OCI-M1 (cell line): Measurements from ENCODE around the gene CRB3.

Source experiments
- DNase-seq: peaks from one replicate; lab custom pipeline; 2025; lab: John Stamatoyannopoulos, UW

Gene CRB3

DNA sequence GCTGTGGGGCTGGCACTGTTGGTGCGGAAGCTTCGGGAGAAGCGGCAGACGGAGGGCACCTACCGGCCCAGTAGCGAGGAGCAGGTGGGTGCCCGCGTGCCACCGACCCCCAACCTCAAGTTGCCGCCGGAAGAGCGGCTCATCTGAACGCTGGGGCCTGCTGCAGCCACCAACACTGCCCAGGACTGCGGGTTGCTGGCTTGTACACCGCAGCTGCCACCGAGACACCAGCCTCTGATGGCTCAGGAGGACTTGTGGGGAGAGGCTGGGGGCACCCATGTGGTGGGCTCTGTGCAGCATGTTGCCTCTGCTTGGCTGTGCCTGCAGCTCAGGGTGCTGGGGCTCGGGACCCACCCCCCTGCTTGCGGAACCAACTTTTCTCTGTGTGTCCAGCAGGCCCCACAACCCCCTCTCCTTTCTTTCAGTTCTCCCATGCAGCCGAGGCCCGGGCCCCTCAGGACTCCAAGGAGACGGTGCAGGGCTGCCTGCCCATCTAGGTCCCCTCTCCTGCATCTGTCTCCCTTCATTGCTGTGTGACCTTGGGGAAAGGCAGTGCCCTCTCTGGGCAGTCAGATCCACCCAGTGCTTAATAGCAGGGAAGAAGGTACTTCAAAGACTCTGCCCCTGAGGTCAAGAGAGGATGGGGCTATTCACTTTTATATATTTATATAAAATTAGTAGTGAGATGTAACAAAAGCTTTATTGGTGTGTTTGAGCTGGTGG is 2.6 kb downstream of the CRB3 start:
- no peak for DNase-seq

DNA sequence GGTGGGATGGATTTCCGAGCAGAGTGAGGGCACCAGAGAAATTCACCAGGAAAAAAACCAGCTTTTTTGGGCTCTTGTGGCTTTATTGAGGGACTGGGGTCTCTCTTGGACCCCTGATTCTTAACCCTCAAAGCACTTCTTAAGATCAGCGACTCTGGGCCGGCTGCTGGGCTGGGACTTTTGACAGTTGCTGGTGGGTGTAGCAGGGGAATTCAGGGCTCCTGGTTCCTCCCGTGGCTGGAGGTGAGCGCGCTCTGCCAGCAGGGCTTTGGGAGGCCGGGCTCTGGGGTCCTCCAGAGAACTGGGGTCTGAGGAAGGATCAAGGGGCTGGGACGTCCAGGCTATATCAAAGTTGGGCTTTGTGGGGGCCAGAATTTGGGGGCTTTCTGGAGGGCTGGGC is 3.3 kb downstream of the CRB3 start:
- DNase-seq = no peak

DNA sequence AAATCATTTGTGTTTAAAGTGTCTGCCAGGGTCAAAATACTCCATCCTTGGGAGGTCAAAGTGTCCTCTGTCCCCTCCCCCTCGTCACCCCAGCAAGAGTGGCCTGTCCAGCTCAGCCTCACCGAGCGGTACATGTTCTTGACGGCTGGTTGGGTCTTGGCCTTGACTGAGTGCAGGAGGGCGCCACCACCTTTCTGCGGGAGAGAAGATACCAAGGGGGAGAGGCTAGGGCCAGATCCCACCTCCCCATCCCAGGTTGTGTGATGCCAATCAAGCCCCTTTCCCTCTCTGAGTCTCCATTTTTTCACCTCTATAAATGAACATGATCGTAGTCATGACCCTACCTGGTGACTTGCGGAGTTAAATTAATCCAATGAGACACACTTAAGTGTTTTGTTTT is 6.1 kb downstream of the CRB3 start:
- no peak for DNase-seq

DNA sequence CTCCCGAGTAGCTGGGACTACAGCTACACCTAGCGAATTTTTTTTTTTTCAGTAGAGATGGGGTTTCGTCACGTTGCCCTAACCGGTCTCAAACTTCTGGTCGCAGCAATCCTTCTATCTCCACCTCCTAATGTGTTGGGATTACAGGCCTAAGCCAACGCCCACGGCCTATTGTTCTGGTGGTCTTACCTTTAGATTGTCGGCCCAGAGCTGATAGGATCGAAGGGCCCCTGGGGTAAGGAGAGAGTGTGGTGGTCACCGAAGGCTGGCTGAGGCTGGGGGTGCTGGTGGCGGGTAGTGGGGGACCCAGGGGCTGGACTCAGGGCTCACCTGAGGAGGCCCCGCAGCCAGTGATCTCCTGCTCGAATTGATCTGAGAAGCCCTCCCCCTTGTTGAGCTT is 7.0 kb downstream of the CRB3 start:
- DNase-seq = no peak

DNA sequence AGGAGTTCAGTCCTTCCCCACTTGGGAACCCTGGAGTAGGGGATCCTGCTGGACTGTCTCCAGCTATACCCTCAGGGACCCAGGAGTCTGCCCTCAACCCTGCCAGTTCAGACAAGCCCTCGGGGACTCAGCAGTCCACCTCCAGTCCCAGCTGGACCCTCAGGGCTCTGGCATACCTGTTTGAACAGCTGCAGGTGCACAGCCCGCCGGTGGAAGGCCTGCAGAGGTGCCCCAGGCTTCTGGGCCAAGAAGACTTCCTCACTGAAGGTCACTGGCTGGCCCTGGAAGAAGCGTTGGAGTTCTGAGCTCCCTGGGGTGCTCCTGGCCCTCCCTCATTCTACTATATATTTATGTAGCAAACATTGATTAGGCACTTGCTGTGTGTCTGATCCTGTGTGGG is 8.6 kb downstream of the CRB3 start:
- no peak for DNase-seq

DNA sequence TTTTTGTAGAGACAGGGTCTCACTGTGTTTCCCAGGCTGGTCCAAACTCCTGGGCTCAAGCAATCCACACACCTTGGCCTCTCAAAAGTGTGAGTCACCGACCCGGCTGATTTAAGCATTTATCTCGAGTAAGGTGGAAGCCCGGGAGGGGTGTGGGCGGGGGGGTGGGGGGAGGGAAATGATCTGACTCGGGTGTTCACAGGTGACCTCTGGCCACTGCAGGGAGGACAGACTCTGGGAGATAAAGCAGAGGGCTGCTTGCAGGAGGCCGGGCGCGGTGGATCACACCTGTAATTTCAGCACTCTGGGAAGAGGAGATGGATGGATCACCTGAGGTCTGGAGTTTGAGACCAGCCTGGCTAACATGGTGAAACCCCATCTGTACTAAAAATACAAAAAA is 9.6 kb downstream of the CRB3 start:
- no peak for DNase-seq

DNA sequence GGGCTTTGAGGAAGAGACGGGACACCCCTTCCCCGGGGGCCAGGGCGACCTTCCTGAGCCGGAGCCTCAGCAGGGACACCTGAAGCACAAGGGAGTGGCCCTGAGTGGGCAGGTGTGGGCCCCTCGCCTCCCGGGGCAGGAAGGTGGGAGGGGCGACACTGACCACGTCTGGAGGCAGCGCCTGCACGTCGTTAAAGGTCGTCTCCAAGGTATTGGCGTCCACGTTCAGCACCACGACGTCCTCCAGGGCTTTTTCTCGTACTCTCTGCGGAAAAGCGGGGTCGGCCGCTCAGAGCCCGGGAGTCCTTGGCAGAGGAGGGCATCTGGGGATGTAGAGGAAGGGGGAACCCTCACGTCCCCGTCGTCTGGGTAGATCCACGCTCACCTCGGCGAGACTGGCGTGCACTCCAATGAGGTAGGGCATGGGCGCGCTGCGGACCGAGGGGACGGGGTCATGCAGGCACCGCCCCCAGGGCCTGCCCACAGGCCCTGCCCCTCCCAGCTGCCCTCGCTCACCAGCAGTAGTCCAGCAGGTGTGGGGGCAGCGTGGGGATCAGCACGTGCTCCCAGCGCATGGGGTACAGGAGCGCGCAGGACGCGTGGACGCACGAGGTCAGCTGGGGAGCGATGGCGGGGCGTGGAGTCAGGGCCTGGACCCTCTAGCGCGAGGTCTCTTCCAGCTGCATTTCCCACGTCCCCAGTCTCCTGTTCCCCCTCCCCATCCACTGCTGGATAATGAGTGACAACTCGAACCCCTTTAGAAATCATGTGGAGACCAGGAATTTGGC is 11.4 kb downstream of the CRB3 start:
- DNase-seq = no peak

DNA sequence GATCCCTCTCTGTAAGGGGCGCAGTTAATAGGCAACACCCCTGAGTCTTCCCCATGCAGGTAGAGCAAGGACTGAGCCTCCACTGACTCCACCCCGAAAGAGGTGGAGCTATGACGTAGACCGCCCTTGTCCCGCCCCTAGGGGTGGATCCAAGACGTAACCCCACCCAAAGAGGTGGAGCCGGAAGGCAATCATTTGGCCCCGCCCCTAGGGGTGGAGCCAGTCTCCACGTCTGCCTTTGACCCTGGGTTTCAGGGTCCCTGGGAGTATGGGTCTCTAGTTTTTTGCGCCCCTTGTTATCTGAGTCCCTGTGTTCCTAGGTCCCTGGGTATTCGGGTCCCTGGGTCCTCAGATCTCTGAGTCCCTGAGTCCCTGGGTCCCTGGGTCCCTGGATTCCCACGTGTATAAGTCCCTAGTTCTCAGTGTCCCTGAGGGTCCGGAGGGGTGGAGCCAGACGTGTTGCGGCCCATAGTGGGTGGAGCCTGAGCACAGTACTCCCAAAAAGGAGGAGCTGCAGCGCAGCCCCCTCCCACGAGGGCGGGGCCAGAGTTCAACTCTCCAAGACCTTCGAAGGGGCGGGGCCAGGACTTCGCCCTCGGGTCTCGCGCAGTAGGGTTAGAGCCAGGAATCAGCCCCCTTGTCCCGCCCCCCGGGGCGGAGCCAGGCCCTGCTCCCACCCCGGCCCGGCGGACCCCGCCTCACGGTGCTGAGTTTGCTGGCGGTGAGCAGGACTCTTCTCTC is 12.3 kb downstream of the CRB3 start:
- peak; percentile 40 for DNase-seq

DNA sequence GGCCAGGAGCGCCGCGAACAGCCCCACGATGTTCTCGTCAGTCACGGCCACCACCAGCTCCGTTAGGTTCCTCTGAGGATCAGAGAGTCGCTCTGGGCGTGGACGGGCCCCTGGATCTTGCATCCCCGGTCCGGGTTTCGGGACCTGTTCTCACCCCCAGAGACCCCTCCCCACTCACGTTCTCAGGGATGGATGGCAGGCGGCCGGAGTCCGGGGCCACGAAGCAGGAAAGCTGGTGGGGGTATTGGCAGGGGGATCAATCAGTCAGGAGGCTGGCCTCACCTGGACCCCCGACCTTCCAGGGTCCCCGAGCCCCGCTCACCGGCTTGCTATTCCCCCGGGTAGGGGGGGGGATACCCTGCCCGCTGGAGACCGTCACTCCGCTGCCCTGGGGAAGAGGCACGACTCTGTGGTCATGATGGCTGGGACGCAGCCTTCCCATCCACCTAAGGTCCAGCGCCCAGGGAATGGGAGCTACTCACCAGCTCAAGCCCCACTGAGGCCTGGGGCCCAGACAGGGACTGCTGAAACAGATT is 12.9 kb downstream of the CRB3 start:
- DNase-seq = no peak

DNA sequence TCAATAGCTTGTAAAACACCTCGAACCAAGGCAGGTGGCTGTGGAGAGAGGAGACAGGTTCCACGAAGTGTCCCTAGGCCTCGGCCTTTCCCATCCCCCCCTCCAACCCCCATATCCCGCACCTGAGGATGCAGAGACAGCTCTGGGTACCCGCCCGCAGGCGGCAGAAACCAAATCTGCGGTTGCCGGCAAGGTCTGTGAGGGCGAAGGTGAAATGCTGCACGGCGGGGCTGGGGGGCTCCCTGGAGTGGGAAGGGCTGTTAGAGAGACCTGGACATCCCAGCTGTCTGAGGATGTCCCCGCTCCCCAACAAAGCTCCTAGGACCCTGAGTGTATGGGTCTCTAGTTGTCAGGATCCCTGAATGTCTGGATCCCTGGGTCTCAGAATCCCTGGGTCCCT is 14.7 kb downstream of the CRB3 start:
- DNase-seq = no peak

DNA sequence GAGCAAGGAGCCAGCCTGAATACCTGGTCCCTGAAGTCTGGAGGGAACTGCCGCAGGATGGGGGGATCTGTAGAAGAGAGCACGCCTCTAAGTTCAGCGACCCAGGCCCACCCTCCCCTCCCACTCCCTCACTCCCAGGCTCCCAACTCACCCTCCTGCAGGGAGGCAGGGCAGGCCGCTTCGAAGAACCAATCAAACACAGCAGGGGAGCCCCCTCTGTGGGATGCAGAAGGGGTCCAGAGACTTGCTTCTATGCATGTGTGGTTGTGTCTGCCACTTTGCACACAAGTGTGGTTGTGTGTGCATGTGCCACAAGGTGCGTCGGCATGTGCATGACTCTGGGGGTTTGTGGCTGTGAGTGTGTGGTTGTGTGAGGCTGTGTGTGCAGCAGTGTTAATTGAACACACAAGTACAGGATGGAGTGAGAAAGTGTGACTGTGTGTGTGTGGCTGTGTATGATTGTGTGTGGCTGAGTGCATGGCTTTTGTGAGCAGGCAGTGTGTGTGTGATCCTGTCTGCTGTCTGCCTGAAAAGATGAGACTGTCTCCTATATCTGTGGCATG is 15.8 kb downstream of the CRB3 start:
- no peak for DNase-seq

DNA sequence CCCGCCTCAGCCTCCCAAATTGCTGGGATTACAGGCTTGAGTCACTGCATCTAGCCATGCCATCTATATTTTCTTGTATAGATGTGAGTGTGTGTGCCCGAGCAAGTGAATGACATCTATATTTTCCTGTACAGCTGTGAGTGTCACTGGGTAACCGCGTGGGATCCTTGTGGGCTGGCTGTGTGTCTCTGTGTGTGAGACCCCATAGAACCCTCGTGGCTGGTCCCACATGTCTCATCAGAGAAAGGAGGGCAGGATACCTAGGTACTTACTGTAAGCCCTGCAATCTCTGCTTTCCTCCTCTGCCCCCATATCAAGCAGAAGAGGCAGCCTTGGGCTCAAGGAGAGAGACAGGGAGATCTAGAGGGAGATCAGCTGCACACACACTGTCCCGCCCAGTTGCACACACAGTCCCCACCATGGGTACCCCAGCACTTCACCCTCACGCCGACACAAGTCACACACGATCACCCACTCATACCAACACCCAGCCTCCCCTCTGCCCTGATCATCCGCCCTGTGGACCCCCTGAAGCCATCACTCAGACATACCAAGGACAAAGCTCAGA is 16.9 kb downstream of the CRB3 start:
- no peak for DNase-seq

DNA sequence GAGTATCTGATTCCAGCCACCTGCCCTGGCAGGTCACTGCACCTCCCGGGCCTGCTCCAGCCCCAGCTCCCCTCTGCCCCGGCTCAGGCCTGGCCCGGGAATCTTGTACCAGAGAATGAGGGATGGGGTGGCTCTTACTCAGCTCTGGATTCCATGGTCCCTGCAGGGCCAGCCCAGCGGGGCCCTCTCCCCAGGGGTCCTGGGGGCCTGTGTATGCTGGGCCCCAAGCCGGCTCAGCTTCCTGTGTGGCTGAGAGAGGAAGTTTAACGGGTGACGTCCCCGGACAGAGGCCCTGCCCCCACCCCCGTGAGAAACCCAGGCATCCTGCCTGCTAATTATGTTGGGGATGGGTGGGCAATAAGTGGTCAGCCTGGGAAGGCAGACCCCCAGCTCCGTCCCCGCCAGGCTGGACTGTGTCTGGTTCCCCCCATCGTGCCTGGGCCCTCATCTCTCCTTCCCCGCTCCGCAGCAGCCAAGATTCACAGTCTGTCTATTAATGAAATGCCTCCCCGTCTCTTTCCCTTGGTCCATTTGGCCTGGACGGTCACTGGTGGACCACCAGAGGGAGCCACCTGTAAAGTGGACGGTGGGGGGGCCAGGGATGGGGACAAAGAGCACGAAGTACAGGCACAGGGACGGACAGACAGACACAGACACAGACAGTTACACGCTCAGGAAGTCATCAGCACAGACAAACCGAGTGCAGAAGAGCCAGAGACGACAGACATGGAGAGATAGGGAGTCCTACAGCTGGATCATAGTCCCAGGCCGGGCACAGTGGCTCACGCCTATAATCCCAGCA is 17.7 kb downstream of the CRB3 start, which contains the start of gene DENND1C:
Gene DENND1C (minus strand): TSS at position 247 of the 802 bp plus-strand sequence. CDS start 92 bp downstream, at position 155.
- no peak for DNase-seq

DNA sequence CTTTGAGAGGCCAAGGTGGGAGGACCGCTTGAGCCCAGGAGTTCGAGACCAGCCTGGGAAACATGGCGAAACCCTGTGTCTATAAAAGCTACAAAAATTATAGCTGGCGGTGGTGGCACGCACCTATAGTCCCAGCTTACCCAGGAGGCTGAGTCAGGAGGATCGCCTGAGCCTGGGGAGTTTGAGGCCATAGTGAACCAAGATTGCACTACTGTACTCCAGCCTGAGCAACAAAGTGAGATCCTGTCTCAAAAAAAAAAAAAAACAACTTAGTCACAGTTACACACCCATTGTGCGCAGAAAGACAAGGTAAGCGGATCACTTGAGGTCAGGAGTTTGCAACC is 18.2 kb downstream of the CRB3 start:
- DNase-seq = no peak

DNA sequence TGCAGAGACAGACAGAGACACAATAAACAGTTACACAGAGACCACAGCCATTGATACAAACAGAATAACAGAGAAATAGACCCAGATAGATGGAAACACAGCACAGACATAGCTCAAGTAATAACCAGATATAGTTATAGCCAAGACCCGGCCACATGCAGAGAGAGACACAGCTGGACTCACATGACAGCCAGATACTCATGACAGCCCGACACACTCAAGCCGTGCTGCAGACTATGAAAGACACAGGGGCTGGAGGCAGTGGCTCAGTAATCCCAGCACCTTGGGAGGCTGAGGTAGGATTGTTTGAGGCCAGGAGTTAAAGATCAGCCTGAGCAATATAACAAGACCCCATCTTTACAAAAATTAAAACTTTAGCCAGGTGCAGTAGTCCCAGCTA is 19.2 kb downstream of the CRB3 start:
- DNase-seq = no peak

DNA sequence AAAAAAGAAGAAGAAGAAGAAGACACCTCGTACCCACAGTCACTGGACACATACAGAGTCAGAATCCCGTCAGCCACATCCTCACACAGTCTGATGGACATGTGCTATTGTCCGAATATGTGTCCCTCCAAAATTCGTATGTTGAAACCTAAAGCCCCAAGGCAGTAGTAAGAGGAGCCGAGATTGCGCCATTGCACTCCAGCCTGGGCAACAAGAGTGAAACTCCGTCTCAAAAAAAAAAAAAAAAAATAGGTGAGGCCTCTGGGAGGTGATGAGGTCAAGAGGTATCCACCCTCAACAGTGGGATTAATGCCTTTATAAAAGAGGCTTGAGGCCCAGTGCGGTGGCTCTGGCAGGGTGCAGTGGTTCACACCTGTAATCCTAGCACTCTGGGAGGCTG is 20.2 kb downstream of the CRB3 start:
- no peak for DNase-seq

DNA sequence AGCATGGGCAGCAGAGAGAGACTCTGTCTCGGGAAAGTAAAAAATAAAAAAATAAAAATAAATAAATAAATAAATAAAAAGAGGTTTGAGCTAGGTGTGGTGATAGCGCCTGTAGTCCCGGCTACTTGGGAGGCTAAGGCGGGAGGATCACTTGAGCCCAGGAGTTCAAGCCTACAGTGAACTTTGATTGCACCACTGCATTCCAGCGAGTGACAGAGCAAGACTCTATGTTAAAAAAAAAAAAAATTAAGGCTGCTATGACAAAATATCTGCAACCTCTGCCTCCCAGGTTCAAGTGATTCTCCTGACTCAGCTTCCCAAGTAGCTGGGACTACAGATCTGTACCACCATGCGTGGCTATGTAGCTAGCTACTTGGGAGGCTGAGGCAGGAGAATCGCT is 20.8 kb downstream of the CRB3 start:
- DNase-seq = no peak

DNA sequence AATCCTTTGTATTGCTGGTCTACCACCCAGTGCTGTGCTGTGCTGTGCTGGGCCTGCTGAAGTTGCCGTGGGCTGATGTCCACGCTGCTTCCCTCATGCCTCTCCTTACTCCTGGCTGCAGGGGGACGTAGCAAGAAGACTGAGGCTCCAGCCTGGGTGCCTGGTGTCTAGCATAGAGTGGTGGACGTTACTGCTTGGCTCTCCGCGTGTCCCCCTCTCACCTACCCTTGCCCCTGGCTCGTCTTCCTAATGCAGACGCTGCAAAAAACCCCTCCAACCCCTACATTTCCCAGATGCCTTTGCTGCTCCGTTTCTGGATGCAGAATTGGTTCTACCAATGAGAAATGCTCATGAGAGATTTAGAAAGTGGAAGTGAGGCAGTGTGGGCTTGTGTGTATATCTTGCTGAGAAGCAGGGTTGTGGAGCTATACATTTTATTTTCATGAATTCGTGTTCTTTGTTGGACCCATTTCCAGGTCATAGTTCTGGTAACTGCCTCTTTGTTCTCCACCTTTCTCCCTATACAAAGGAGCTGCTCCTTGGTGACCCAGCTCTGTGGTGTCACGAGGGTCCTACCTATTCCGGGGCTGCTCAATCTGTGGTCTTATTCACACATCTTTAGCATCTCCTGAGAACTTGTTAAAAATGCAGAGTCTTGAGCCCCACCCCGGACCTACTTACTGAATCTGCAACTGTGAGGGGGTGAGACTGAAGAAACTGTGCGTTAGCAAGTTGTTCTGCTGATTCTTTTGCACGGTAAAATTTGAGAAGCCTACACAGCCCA is 25.4 kb downstream of the CRB3 start:
- DNase-seq = no peak

DNA sequence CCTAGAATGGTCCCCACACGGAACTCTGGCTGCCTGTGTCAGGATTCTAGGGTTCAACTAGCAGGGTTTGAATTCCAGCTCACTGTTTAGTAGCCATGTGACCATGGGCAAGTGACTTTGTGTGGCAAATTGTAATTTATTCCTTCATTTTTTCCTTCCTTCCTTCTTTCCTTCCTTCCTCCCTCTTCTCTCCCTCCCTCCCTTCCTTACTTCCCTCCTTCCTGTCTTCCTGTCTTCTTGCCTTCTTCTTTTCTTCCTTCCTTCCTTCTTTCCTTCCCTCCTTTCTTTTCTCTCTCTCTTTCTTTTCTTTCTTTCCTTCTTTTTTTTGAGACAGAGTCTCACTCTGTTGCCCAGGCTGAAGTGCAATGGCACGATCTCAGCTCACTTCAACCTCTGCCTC is 26.1 kb downstream of the CRB3 start:
- DNase-seq = no peak

DNA sequence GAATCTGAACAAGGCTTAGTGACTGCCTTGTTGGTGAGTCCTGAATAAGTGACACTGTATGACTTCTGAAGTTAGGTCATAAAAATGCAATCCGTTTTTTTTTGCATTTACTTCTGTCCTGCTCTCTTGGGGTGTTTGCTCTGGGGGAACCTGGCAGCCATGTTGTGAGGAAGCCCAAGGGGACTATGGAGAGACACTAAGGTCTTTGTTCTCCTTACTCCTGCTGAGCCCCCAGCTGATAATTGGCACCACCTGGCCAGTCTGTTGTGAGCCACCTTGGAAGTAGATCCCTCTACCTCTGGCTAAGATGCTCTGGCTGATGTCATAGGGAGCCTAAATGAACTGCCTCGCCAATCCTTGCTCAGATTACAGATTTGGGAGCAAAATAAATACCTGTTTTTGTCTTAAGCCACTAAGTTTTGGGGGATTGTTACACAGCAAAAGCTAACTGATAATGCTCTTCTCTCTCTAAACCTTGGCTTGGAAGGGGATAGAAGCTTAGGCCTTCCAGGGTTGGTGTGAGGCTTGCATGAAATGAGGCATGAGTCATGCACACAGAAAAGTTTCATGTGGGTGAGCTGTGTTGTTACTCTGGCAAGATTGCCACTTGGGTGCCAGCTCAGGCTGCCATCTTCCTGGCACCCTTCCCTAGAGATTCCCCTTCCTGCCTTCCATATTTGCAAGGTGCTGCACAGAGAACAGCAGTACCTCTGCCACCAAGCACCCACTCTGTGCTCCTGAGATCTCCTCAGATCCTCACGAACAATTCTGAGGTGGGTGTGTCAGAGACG is 27.9 kb downstream of the CRB3 start:
- no peak for DNase-seq
